CD4-positive, alpha-beta T cell (primary cell): ENCODE results near the gene P4HA1. TPM values are rescaled to one million over a fixed set of nuclear protein-coding genes. Genes with fewer than 3 reads are reported as not detected.
A peak's percentile ranks its signal among the peaks of the same experiment; 100 is the strongest.

ENCODE experiments used
- ATAC-seq: fragments of 200-7000 bp; cut with Tn5 transposase; one replicate; pipeline ENCODE4 v1.10.0; 2022; ENCODE audit warnings: mild to moderate bottlenecking; ENCODE audit not compliant: poor library complexity
- CTCF ChIA-PET: fragments of 350-600 bp; sonication (Branson Sonifier 250); formaldehyde crosslinking; loops from one replicate; lab custom pipeline; 2021; ENCODE audit warnings: antibody characterized with exemption, inconsistent platforms; lab: Charles Lee
- POLR2A ChIA-PET: fragments of 350-600 bp; sonication (Branson Sonifier 250); formaldehyde crosslinking; loops from one replicate; lab custom pipeline; 2021; ENCODE audit warnings: antibody characterized with exemption, inconsistent platforms; lab: Charles Lee
- DNase-seq, 14 experiments: peaks; one replicate each; pipeline ENCODE4 v3.0.0-alpha.2; 2013 to 2020; ENCODE audit warnings: mixed read lengths in 2 of 14
- H3K27ac ChIP-seq, 2 donors: one replicate each; pipeline versions ENCODE4 v1.5.1 to v1.7.0; 2013; ENCODE audit warnings: low read length in 2 of 2, low read depth in 1 of 2, mild to moderate bottlenecking in 1 of 2
- H3K27me3 ChIP-seq, 2 experiments: 1 replicate in 1 of 2; 2 replicates in 1 of 2; pipeline versions ENCODE4 v1.6.1 to v1.7.0; 2013; ENCODE audit warnings: low read length in 2 of 2, control low read depth in 1 of 2, mild to moderate bottlenecking in 1 of 2, moderate library complexity in 1 of 2; ENCODE audit not compliant: insufficient read depth in 2 of 2, control insufficient read depth in 1 of 2
- H3K36me3 ChIP-seq: one replicate; pipeline ENCODE4 v1.6.1; 2013; ENCODE audit warnings: low read length, control low read depth; ENCODE audit not compliant: insufficient read depth
- H3K4me1 ChIP-seq: one replicate; pipeline ENCODE4 v1.6.1; 2013; ENCODE audit warnings: low read length, control low read depth; ENCODE audit not compliant: insufficient read depth
- H3K4me3 ChIP-seq: one replicate; pipeline ENCODE4 v1.5.1; 2013; ENCODE audit warnings: mild to moderate bottlenecking, low read length, moderate library complexity
- H3K9me3 ChIP-seq, 2 experiments: 1 replicate in 1 of 2; 2 replicates in 1 of 2; pipeline versions ENCODE4 v1.6.1 to v1.7.0; 2013; ENCODE audit warnings: low read length in 2 of 2, mild to moderate bottlenecking in 2 of 2, control low read depth in 1 of 2, moderate library complexity in 1 of 2; ENCODE audit not compliant: control insufficient read depth in 1 of 2, insufficient read depth in 1 of 2
- H3K27ac Mint-ChIP-seq: one replicate; pipeline ENCODE4 v1.8.0; 2020; ENCODE audit warnings: mixed read lengths
- H3K27me3 Mint-ChIP-seq: one replicate; pipeline ENCODE4 v1.8.0; 2021; ENCODE audit warnings: mixed read lengths
- H3K36me3 Mint-ChIP-seq: one replicate; pipeline ENCODE4 v1.8.0; 2021; ENCODE audit warnings: low read depth, mixed read lengths
- H3K4me1 Mint-ChIP-seq: one replicate; pipeline ENCODE4 v1.8.0; 2021; ENCODE audit warnings: low read depth, mixed read lengths
- H3K4me3 Mint-ChIP-seq: one replicate; pipeline ENCODE4 v1.8.0; 2020; ENCODE audit warnings: mild to moderate bottlenecking, mixed read lengths
- H3K9me3 Mint-ChIP-seq: one replicate; pipeline ENCODE4 v1.8.0; 2020; ENCODE audit warnings: mixed read lengths
- CTCF ChIP-seq: fragments of 200-600 bp; IDR thresholded peaks from one replicate; pipeline ENCODE4 v1.8.0; 2022; ENCODE audit warnings: antibody characterized with exemption, mild to moderate bottlenecking
- intact Hi-C, 2 experiments: fragments of 100-400 bp; cut with DNase I in 1 of 2; cut with micrococcal nuclease in 1 of 2; formaldehyde crosslinking; loops; one replicate each; pipeline versions ENCODE4 v1.15.1 to v1.9.0; 2023 to 2025; cut with DNase I, micrococcal nuclease
- total RNA-seq, 174 experiments: library from RNA in 2 of 174; stranded (reverse) in 2 of 174; gene quantifications; one replicate each; pipeline ENCODE4 v1.2.3 and lab custom pipeline; 2021 to 2026

P4HA1 gene
- total RNA-seq, 2 experiments from 2014 or later, result 9.0 to 9.1 TPM

- H3K4me3 ChIP-seq, result peak overlapping the region; percentile 97
- POLR2A ChIA-PET, result interaction anchor here (0.7 to 4.8 kb wide), 19 partner anchors 9 to 1930 kb away, joined by 3 to 49 read pairs (median 6); partner anchors contain the start of genes ANXA7, DNAJC9, ECD and FAM149B1
- no peaks in the 10 kb centered on the region for H3K36me3 ChIP-seq
- CTCF ChIA-PET, result interaction anchor here (1.0 to 4.3 kb wide), 9 partner anchors 13 to 741 kb away, joined by 3 to 28 read pairs (median 6); partner anchors contain the start of genes DNAJB12 and NUDT13
- H3K27me3 ChIP-seq, result no peaks in the 10 kb centered on the region
- peak overlapping the region; percentile 87 for H3K27ac Mint-ChIP-seq
- H3K27me3 Mint-ChIP-seq, result no peaks in the 10 kb centered on the region
- peak overlapping the region; percentile 89 to 98 for H3K27ac ChIP-seq
- H3K9me3 ChIP-seq, result no peaks in the 10 kb centered on the region
- TF ChIP-seq CTCF, result no peak
- no peaks in the 10 kb centered on the region for H3K9me3 Mint-ChIP-seq
- peak; percentile 44 to 89 (median 59) for DNase-seq
- H3K4me1 Mint-ChIP-seq, result peaks cover 45% of the 10 kb centered on the region
- intact Hi-C loops, result loop anchor here (1.0 to 5.0 kb wide), 6 partner anchors 15 to 401 kb away; partner anchors contain the start of genes CFAP70 (in 1 of the 2), DNAJC9 (in 1 of the 2), ECD (in 1 of the 2) and FAM149B1 (in 1 of the 2)
- H3K4me1 ChIP-seq, result peaks cover 7% of the 10 kb centered on the region
- ATAC-seq, result peak; percentile 43
- peaks cover 24% of the 10 kb centered on the region for H3K36me3 Mint-ChIP-seq
- H3K4me3 Mint-ChIP-seq, result peak overlapping the region; percentile 94
These were observed 621 bp downstream of the P4HA1 start for GRCh38 chr10:73096041-73096448.

GRCh38 chr10:73095481-73096021 lies 1.1 kb downstream of the P4HA1 start:
- Mint-ChIP-seq H3K4me1 (peaks cover 45% of the 10 kb centered on the region), H3K9me3 (no peaks in the 10 kb centered on the region), H3K27ac (peak overlapping the region; percentile 87), H3K36me3 (peaks cover 24% of the 10 kb centered on the region), H3K4me3 (peak overlapping the region; percentile 94), H3K27me3 (no peaks in the 10 kb centered on the region)
- ChIA-PET CTCF (interaction anchor here (0.6 to 4.3 kb wide), 11 partner anchors 14 to 1718 kb away, joined by 3 to 28 read pairs (median 5); partner anchors contain the start of genes DNAJB12 and NUDT13), POLR2A (interaction anchor here (0.6 to 4.8 kb wide), 21 partner anchors 8 to 1931 kb away, joined by 3 to 49 read pairs (median 5); partner anchors contain the start of genes ANXA7, DNAJC9, ECD and FAM149B1)
- no peak for TF ChIP-seq CTCF
- DNase-seq (peak in 10 of 14 experiments; percentile 4 to 77 (median 20)), ATAC-seq (no peak)
- H3K4me1 ChIP-seq, result peaks cover 7% of the 10 kb centered on the region
- H3K4me3 ChIP-seq, result peak overlapping the region; percentile 97
- H3K36me3 ChIP-seq, result no peaks in the 10 kb centered on the region
- H3K27ac ChIP-seq, result peak overlapping the region; percentile 89 to 98
- no peaks in the 10 kb centered on the region for H3K9me3 ChIP-seq
- no peaks in the 10 kb centered on the region for H3K27me3 ChIP-seq
- intact Hi-C loops, result loop anchor here (1.0 to 5.0 kb wide), 6 partner anchors 15 to 402 kb away; partner anchors contain the start of genes CFAP70 (in 1 of the 2), DNAJC9 (in 1 of the 2), ECD (in 1 of the 2) and FAM149B1 (in 1 of the 2)

GRCh38 chr10:73094986-73095480 lies 1.6 kb downstream of the P4HA1 start:
- H3K27ac ChIP-seq, result peak overlapping the region; percentile 89 to 98
- no peak for DNase-seq
- H3K9me3 ChIP-seq, result no peaks in the 10 kb centered on the region
- no peaks in the 10 kb centered on the region for H3K27me3 ChIP-seq
- H3K4me1 Mint-ChIP-seq, result peaks cover 45% of the 10 kb centered on the region
- peak overlapping the region; percentile 87 for H3K27ac Mint-ChIP-seq
- peak overlapping the region; percentile 97 for H3K4me3 ChIP-seq
- H3K9me3 Mint-ChIP-seq, result no peaks in the 10 kb centered on the region
- H3K36me3 ChIP-seq, result no peaks in the 10 kb centered on the region
- H3K4me3 Mint-ChIP-seq, result peak overlapping the region; percentile 94
- ATAC-seq, result no peak
- CTCF ChIA-PET, result interaction anchor here (0.6 to 4.3 kb wide), 7 partner anchors 14 to 1718 kb away, joined by 3 to 28 read pairs (median 3); partner anchors contain the start of gene NUDT13
- peaks cover 24% of the 10 kb centered on the region for H3K36me3 Mint-ChIP-seq
- H3K27me3 Mint-ChIP-seq, result no peaks in the 10 kb centered on the region
- intact Hi-C loops, result loop anchor here in 1 of 2 experiments (5.0 kb wide), 3 partner anchors 152 to 402 kb away; partner anchors contain the start of genes CFAP70, DNAJC9 and PPP3CB
- H3K4me1 ChIP-seq, result peaks cover 7% of the 10 kb centered on the region
- no peak for TF ChIP-seq CTCF
- POLR2A ChIA-PET, result interaction anchor here (0.6 to 4.8 kb wide), 15 partner anchors 8 to 1244 kb away, joined by 3 to 49 read pairs (median 6); partner anchors contain the start of genes DNAJC9, ECD, FAM149B1 and MCU
